Loucy (cell line): Measurements from ENCODE around the gene FRZB.

Experiments
- H2AFZ ChIP-seq: fragments of 200-600 bp; sonication (generic); 2 replicates; pipeline ENCODE4 v1.6.0; 2016; ENCODE audit warnings: antibody characterized with exemption, mild to moderate bottlenecking, low read length, moderate library complexity
- H3F3A ChIP-seq: fragments of 200-600 bp; 2 replicates; pipeline ENCODE4 v1.6.0; 2016; ENCODE audit warnings: antibody characterized with exemption, low read depth, mild to moderate bottlenecking
- H3K27me3 ChIP-seq: fragments of 200-600 bp; sonication (generic); 2 replicates; pipeline ENCODE4 v1.6.1; 2014; ENCODE audit warnings: low read length, mild to moderate bottlenecking; ENCODE audit not compliant: insufficient read depth, poor library complexity, severe bottlenecking
- H3K36me3 ChIP-seq: fragments of 200-600 bp; sonication (generic); 2 replicates; pipeline ENCODE4 v1.6.1; 2016; ENCODE audit warnings: low read length; ENCODE audit not compliant: insufficient read depth
- H3K4me1 ChIP-seq: fragments of 200-600 bp; sonication (generic); 2 replicates; pipeline ENCODE4 v1.5.1; 2014; ENCODE audit warnings: low read length, mild to moderate bottlenecking; ENCODE audit not compliant: insufficient read depth, poor library complexity, severe bottlenecking
- H3K4me2 ChIP-seq: fragments of 200-600 bp; sonication (generic); 2 replicates; pipeline ENCODE4 v1.6.0; 2014; ENCODE audit warnings: antibody characterized with exemption, low read length, low read depth, mild to moderate bottlenecking; ENCODE audit not compliant: poor library complexity, severe bottlenecking
- H3K4me3 ChIP-seq: fragments of 200-600 bp; sonication (generic); 2 replicates; pipeline ENCODE4 v1.5.1; 2014; ENCODE audit warnings: low read length, mild to moderate bottlenecking, mixed read lengths; ENCODE audit not compliant: poor library complexity, severe bottlenecking
- H3K79me2 ChIP-seq: fragments of 200-600 bp; sonication (generic); 2 replicates; pipeline ENCODE4 v1.6.1; 2014; ENCODE audit warnings: low read length; ENCODE audit not compliant: insufficient read depth
- H3K9ac ChIP-seq: fragments of 200-600 bp; sonication (generic); 2 replicates; pipeline ENCODE4 v1.6.0; 2014; ENCODE audit warnings: mild to moderate bottlenecking, low read depth, low read length, moderate library complexity; ENCODE audit not compliant: poor library complexity, severe bottlenecking
- H3K9me2 ChIP-seq: fragments of 200-600 bp; sonication (generic); replicated peaks from 2 replicates; pipeline ENCODE4 v1.6.1; 2016; ENCODE audit warnings: low read depth, low read length, mixed read lengths
- H3K9me3 ChIP-seq: fragments of 200-600 bp; sonication (generic); 2 replicates; pipeline ENCODE4 v1.6.1; 2014; ENCODE audit warnings: mild to moderate bottlenecking, antibody characterized with exemption, low read length, low read depth; ENCODE audit not compliant: insufficient read depth
- H4K20me1 ChIP-seq: fragments of 200-600 bp; sonication (generic); 2 replicates; pipeline ENCODE4 v1.6.0; 2014; ENCODE audit warnings: antibody characterized with exemption, low read length, mild to moderate bottlenecking; ENCODE audit not compliant: insufficient read depth, poor library complexity, severe bottlenecking
- CTCF ChIP-seq: fragments of 200-600 bp; sonication (generic); conservative IDR thresholded peaks from 2 replicates; pipeline ENCODE4 v1.5.1; 2014; ENCODE audit warnings: mild to moderate bottlenecking, antibody characterized with exemption, low read length
- EZH2phosphoT487 ChIP-seq: fragments of 200-600 bp; IDR thresholded peaks from 2 replicates; pipeline ENCODE4 v1.6.1; 2018; ENCODE audit warnings: antibody characterized with exemption, mild to moderate bottlenecking, moderate library complexity, borderline replicate concordance

The FRZB gene

GRCh38 chr2:182824767-182825158 is 41.7 kb downstream of the FRZB start:
- no peak overlapping the region for H3K4me2 ChIP-seq
- no peaks in the 10 kb centered on the region for H4K20me1 ChIP-seq
- H3K79me2 ChIP-seq: no peaks in the 10 kb centered on the region
- H3K36me3 ChIP-seq: no peaks in the 10 kb centered on the region
- H3K9ac ChIP-seq: no peak overlapping the region
- H3K27me3 ChIP-seq: no peaks in the 10 kb centered on the region
- H3K9me3 ChIP-seq: no peaks in the 10 kb centered on the region
- H3K9me2 ChIP-seq: no peaks in the 10 kb centered on the region
- no peaks in the 10 kb centered on the region for H3F3A ChIP-seq
- no peak for TF ChIP-seq EZH2phosphoT487
- TF ChIP-seq CTCF: no peak
- no peak overlapping the region for H3K4me3 ChIP-seq
- peaks cover 10% of the 10 kb centered on the region for H3K4me1 ChIP-seq
- no peak overlapping the region for H2AFZ ChIP-seq

- no peak overlapping the region for H3K4me3 ChIP-seq
- no peak overlapping the region for H3K4me2 ChIP-seq
- no peaks in the 10 kb centered on the region for H3K9me2 ChIP-seq
- no peak overlapping the region for H3K9ac ChIP-seq
- no peak for TF ChIP-seq CTCF
- TF ChIP-seq EZH2phosphoT487: no peak
- H4K20me1 ChIP-seq: no peaks in the 10 kb centered on the region
- no peaks in the 10 kb centered on the region for H3K79me2 ChIP-seq
- no peak overlapping the region for H2AFZ ChIP-seq
- peaks cover 10% of the 10 kb centered on the region for H3K4me1 ChIP-seq
- no peaks in the 10 kb centered on the region for H3K9me3 ChIP-seq
- H3K36me3 ChIP-seq: no peaks in the 10 kb centered on the region
- no peaks in the 10 kb centered on the region for H3K27me3 ChIP-seq
- H3F3A ChIP-seq: no peaks in the 10 kb centered on the region
These were observed 42.2 kb downstream of the FRZB start for GRCh38 chr2:182824056-182824766.

GRCh38 chr2:182822733-182823132 is 43.7 kb downstream of the FRZB start:
- peaks cover 10% of the 10 kb centered on the region for H3K4me1 ChIP-seq
- H3K79me2 ChIP-seq: no peaks in the 10 kb centered on the region

More at GRCh38 chr2:182822733-182823132, 43.7 kb downstream of the FRZB start:
- H3K4me2 ChIP-seq: no peak overlapping the region
- no peaks in the 10 kb centered on the region for H3K27me3 ChIP-seq
- H3K9me2 ChIP-seq: no peaks in the 10 kb centered on the region
- no peaks in the 10 kb centered on the region for H3F3A ChIP-seq
- no peaks in the 10 kb centered on the region for H3K9me3 ChIP-seq
- no peak for TF ChIP-seq EZH2phosphoT487
- TF ChIP-seq CTCF: no peak
- no peaks in the 10 kb centered on the region for H4K20me1 ChIP-seq
- no peak overlapping the region for H3K4me3 ChIP-seq
- H3K36me3 ChIP-seq: no peaks in the 10 kb centered on the region
- no peak overlapping the region for H3K9ac ChIP-seq
- no peak overlapping the region for H2AFZ ChIP-seq
